ENCODE data around the gene CCDC6.

- TF ChIP-seq POLR2A (IDR thresholded peaks at IDR 0.05), result no peak
- TF ChIP-seq, protein P1, sequence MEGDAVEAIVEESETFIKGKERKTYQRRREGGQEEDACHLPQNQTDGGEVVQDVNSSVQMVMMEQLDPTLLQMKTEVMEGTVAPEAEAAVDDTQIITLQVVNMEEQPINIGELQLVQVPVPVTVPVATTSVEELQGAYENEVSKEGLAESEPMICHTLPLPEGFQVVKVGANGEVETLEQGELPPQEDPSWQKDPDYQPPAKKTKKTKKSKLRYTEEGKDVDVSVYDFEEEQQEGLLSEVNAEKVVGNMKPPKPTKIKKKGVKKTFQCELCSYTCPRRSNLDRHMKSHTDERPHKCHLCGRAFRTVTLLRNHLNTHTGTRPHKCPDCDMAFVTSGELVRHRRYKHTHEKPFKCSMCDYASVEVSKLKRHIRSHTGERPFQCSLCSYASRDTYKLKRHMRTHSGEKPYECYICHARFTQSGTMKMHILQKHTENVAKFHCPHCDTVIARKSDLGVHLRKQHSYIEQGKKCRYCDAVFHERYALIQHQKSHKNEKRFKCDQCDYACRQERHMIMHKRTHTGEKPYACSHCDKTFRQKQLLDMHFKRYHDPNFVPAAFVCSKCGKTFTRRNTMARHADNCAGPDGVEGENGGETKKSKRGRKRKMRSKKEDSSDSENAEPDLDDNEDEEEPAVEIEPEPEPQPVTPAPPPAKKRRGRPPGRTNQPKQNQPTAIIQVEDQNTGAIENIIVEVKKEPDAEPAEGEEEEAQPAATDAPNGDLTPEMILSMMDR (IDR thresholded peaks at IDR 0.05 in 4 of 5, conservative IDR thresholded peaks at IDR 0.05 in 1 of 5), result no peak
These were observed 85.9 kb downstream of the CCDC6 start for GRCh38 chr10:59820471-59820870.

Measured in gastrocnemius medialis (tissue), 4 donors.